ENCODE data around the gene TBCC.
"Not testable (repeated sequence)": the region's sequence is repeated elsewhere in the genome, so short reads cannot be mapped to it uniquely, and the experiment has no call there.

TBCC gene

GRCh38 chr6:42769836-42770235, 23.9 kb upstream of the TBCC start:
- DNase-seq (ENCODE audit: low spot score), result no peak

GRCh38 chr6:42769051-42769450, 23.1 kb upstream of the TBCC start:
- no peak for DNase-seq (ENCODE audit: low spot score)

- no peak for DNase-seq (ENCODE audit: low spot score)
These were observed 20.3 kb upstream of the TBCC start for GRCh38 chr6:42766163-42766670.

GRCh38 chr6:42764911-42765648, 19.2 kb upstream of the TBCC start:
- DNase-seq (ENCODE audit: low spot score), result no peak

- DNase-seq (ENCODE audit: low spot score), result no peak
These were observed 17.0 kb upstream of the TBCC start for GRCh38 chr6:42762950-42763349.

GRCh38 chr6:42762426-42762859, 16.5 kb upstream of the TBCC start:
- DNase-seq (ENCODE audit: low spot score), result no peak

GRCh38 chr6:42761287-42762067, 15.6 kb upstream of the TBCC start:
- DNase-seq (ENCODE audit: low spot score), result no peak

GRCh38 chr6:42758756-42759430, 13.0 kb upstream of the TBCC start:
- DNase-seq (ENCODE audit: low spot score), result no peak

- no peak for DNase-seq (ENCODE audit: low spot score)
These were observed 10.8 kb upstream of the TBCC start for GRCh38 chr6:42756722-42757121.

- no peak for DNase-seq (ENCODE audit: low spot score)
These were observed 8.9 kb upstream of the TBCC start for GRCh38 chr6:42754759-42755158.

GRCh38 chr6:42751055-42751454, 5.2 kb upstream of the TBCC start:
- DNase-seq (ENCODE audit: low spot score), result no peak

GRCh38 chr6:42748203-42748898, 2.4 kb upstream of the TBCC start:
- no peak for DNase-seq (ENCODE audit: low spot score)

- peak; percentile 90 for DNase-seq (ENCODE audit: low spot score)
These were observed 824 bp upstream of the TBCC start for GRCh38 chr6:42746463-42747391.

- DNase-seq (ENCODE audit: low spot score), result no peak
These were observed 742 bp downstream of the TBCC start for GRCh38 chr6:42745083-42745639.

- DNase-seq (ENCODE audit: low spot score), result no peak
These were observed 1.5 kb downstream of the TBCC start for GRCh38 chr6:42744351-42744893.

- DNase-seq (ENCODE audit: low spot score), result no peak
These were observed 3.6 kb downstream of the TBCC start for GRCh38 chr6:42742116-42742894.

GRCh38 chr6:42740725-42741124, 5.2 kb downstream of the TBCC start:
- no peak for DNase-seq (ENCODE audit: low spot score)

GRCh38 chr6:42735976-42736375, 9.9 kb downstream of the TBCC start:
- no peak for DNase-seq (ENCODE audit: low spot score)

GRCh38 chr6:42733867-42734481, 11.9 kb downstream of the TBCC start:
- DNase-seq (ENCODE audit: low spot score), result not testable (repeated sequence)
